B cell (primary cell): ENCODE measurements around the gene GLP2R. TPM values are rescaled to one million over a fixed set of nuclear protein-coding genes. Genes with fewer than 3 reads are reported as not detected.

Source experiments
- ATAC-seq: fragments of 200-7000 bp; cut with Tn5 transposase; one replicate; pipeline ENCODE4 v1.10.0; 2021; ENCODE audit warnings: low read depth, mild to moderate bottlenecking, moderate number of reproducible peaks, moderate library complexity
- CTCF ChIA-PET: fragments of 350-600 bp; sonication (Branson Sonifier 250); formaldehyde crosslinking; loops from one replicate; lab custom pipeline; 2021; ENCODE audit warnings: antibody characterized with exemption, inconsistent platforms; lab: Charles Lee
- POLR2A ChIA-PET: fragments of 350-600 bp; sonication (Branson Sonifier 250); formaldehyde crosslinking; loops from one replicate; lab custom pipeline; 2021; ENCODE audit warnings: antibody characterized with exemption; lab: Charles Lee
- DNase-seq: peaks from one replicate; pipeline ENCODE4 v3.0.0; 2013
- H2AFZ ChIP-seq: 2 replicates; pipeline ENCODE4 v1.6.1; 2012; ENCODE audit warnings: mild to moderate bottlenecking, low read depth, low read length; ENCODE audit not compliant: insufficient read depth, poor library complexity, severe bottlenecking
- H3K27ac ChIP-seq, 2 donors: 1 replicate in 1 of 2; 2 replicates in 1 of 2; pipeline ENCODE4 v1.5.1; 2012 to 2013; ENCODE audit warnings: low read length in 2 of 2, mild to moderate bottlenecking in 2 of 2, moderate library complexity in 1 of 2
- H3K27me3 ChIP-seq, 4 experiments: fragments of 200-600 bp in 1 of 4; sonication (generic) in 1 of 4; replicated peaks in 1 of 4; 1 replicate in 2 of 4; 2 replicates in 2 of 4; pipeline versions ENCODE4 v1.6.1 to v1.7.0; 2013 to 2016; ENCODE audit warnings: low read length in 3 of 4, mild to moderate bottlenecking in 2 of 4, mixed read lengths in 1 of 4, moderate library complexity in 1 of 4; ENCODE audit not compliant: insufficient read depth in 4 of 4, control insufficient read depth in 3 of 4; ENCODE audit errors: control extremely low read depth in 1 of 4
- H3K36me3 ChIP-seq, 2 experiments: replicated peaks in 1 of 2; 1 replicate in 1 of 2; 2 replicates in 1 of 2; pipeline versions ENCODE4 v1.6.1 to v1.7.1; 2013; ENCODE audit warnings: low read length in 1 of 2; ENCODE audit not compliant: insufficient read depth in 2 of 2, control insufficient read depth in 1 of 2; ENCODE audit errors: control extremely low read depth in 1 of 2, extremely low read depth in 1 of 2
- H3K4me1 ChIP-seq, 2 donors: fragments of 200-600 bp in 1 of 2; sonication (generic) in 1 of 2; 1 replicate in 1 of 2; 2 replicates in 1 of 2; pipeline versions ENCODE4 v1.5.1 to v1.6.1; 2013 to 2017; ENCODE audit warnings: low read length in 2 of 2; ENCODE audit not compliant: control insufficient read depth in 2 of 2, insufficient read depth in 2 of 2
- H3K4me2 ChIP-seq: replicated peaks from 2 replicates; pipeline ENCODE3; 2012; ENCODE audit warnings: mild to moderate bottlenecking, low read depth, low read length; ENCODE audit not compliant: poor library complexity, severe bottlenecking
- H3K4me3 ChIP-seq, 5 experiments: fragments of 200-600 bp in 1 of 5; sonication (generic) in 1 of 5; 1 replicate in 3 of 5; 2 replicates in 2 of 5; pipeline versions ENCODE4 v1.5.1 to v1.7.0; 2011 to 2016; ENCODE audit warnings: low read length in 4 of 5, mild to moderate bottlenecking in 4 of 5, low read depth in 2 of 5, control low read depth in 1 of 5, moderate library complexity in 1 of 5; ENCODE audit not compliant: insufficient read depth in 1 of 5; ENCODE audit errors: control extremely low read depth in 1 of 5, extremely low read depth in 1 of 5
- H3K79me2 ChIP-seq: fragments of 200-600 bp; sonication (generic); one replicate; pipeline ENCODE4 v1.6.0; 2016; ENCODE audit warnings: low read length; ENCODE audit not compliant: control insufficient read depth, insufficient read depth
- H3K9ac ChIP-seq: fragments of 200-600 bp; sonication (generic); 2 replicates; pipeline ENCODE4 v1.6.1; 2017; ENCODE audit warnings: mild to moderate bottlenecking, low read length, moderate library complexity
- H3K9me3 ChIP-seq, 3 donors: one replicate each; pipeline versions ENCODE4 v1.6.1 to v1.7.1; 2013; ENCODE audit warnings: low read length in 2 of 3; ENCODE audit not compliant: control insufficient read depth in 2 of 3, insufficient read depth in 1 of 3; ENCODE audit errors: control extremely low read depth in 1 of 3
- H4K20me1 ChIP-seq: 2 replicates; pipeline ENCODE4 v1.6.0; 2012; ENCODE audit warnings: mild to moderate bottlenecking, low read length; ENCODE audit not compliant: insufficient read depth, control insufficient read depth, poor library complexity, severe bottlenecking
- H3K27ac Mint-ChIP-seq: one replicate; pipeline ENCODE4 v1.8.0; 2021; ENCODE audit warnings: mixed read lengths
- H3K27me3 Mint-ChIP-seq: one replicate; pipeline ENCODE4 v1.8.0; 2021; ENCODE audit warnings: mixed read lengths
- H3K4me1 Mint-ChIP-seq: one replicate; pipeline ENCODE4 v1.8.0; 2021; ENCODE audit warnings: mixed read lengths
- H3K4me3 Mint-ChIP-seq: one replicate; pipeline ENCODE4 v1.8.0; 2021; ENCODE audit warnings: mixed read lengths
- H3K9me3 Mint-ChIP-seq: one replicate; pipeline ENCODE4 v1.8.0; 2022; ENCODE audit warnings: mixed read lengths; ENCODE audit not compliant: insufficient read depth
- EZH2 ChIP-seq: IDR thresholded peaks from 2 replicates; pipeline ENCODE4 v1.6.1; 2012; ENCODE audit warnings: borderline replicate concordance, low read depth, mild to moderate bottlenecking, moderate library complexity, low read length; ENCODE audit not compliant: insufficient read depth, poor library complexity, severe bottlenecking
- WGBS: methylation state at CpG from one replicate; pipeline ENCODE4 v1.1.5; 2013; ENCODE audit warnings: missing lambda C conversion rate; ENCODE audit not compliant: insufficient coverage; 5-methylcytosine and 5-hydroxymethylcytosine counted together
- intact Hi-C: fragments of 100-400 bp; cut with micrococcal nuclease; formaldehyde crosslinking; loops from one replicate; pipeline ENCODE4 v1.10.0; 2022
- polyA plus RNA-seq: library from polyadenylated mRNA; depleted of rRNA; stranded (reverse); fragments of >200 nt; gene quantifications from 2 replicates; pipeline ENCODE4 v1.2.3, GENCODE V29; 2012
- total RNA-seq, 2 donors: library from RNA; stranded (reverse); fragments of 120-200 nt in 1 of 2; gene quantifications; 1 replicate in 1 of 2; 2 replicates in 1 of 2; pipeline versions ENCODE4 v1.2.3 to v1.2.4, GENCODE V29; 2013 to 2022
- TF ChIP-seq, protein P1 (sequence below): fragments of 200-600 bp; IDR thresholded peaks from one replicate; pipeline ENCODE4 v1.8.0; 2022; ENCODE audit warnings: antibody characterized with exemption, mild to moderate bottlenecking

Gene GLP2R
- total and polyA plus RNA-seq, 2 donors (not counting 1 experiment from before 2014, with no cell fraction given) = not detected

DNA sequence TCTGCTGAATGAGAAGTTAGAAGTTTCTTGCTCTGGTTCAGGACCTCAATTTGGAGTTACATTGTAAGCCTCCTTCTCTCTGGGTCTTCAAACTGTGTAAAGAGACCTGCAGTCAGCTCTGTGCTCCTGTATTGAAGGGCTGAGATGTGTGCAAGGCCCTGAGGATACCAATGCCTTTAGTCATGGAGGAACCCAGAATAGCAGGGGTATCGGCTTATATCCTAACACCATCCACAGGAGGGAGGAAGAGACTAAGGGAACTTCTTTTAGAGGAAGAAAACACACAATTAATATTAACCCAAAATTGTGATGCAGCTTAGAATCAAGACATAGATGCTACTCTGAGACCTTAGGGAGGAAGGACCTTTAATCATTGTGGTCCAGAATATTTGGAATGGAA is 36.5 kb downstream of the GLP2R start:
- no peaks in the 10 kb centered on the region for H4K20me1 ChIP-seq
- H3K4me2 ChIP-seq = no peak overlapping the region
- H3K27me3 ChIP-seq = peaks cover 0 to 9% (median 0%) of the 10 kb centered on the region in 4 experiments
- no peak for ATAC-seq
- Mint-ChIP-seq H3K27me3 (peaks cover 4% of the 10 kb centered on the region), H3K9me3 (peaks cover 4% of the 10 kb centered on the region), H3K4me3 (no peak overlapping the region), H3K4me1 (no peaks in the 10 kb centered on the region), H3K27ac (no peak overlapping the region)
- H2AFZ ChIP-seq = no peak overlapping the region
- no peaks in the 10 kb centered on the region for H3K36me3 ChIP-seq
- H3K4me3 ChIP-seq = no peak overlapping the region
- no peak overlapping the region for H3K9ac ChIP-seq
- WGBS = no CpG with 5 or more reads among the region's 1 CpG
- no peak overlapping the region for H3K27ac ChIP-seq
- ChIA-PET CTCF (no interaction called here), POLR2A (no interaction called here)
- no peak for DNase-seq
- no peaks in the 10 kb centered on the region for H3K79me2 ChIP-seq
- H3K9me3 ChIP-seq = peaks cover 0 to 29% (median 0%) of the 10 kb centered on the region in 3 donors
- no peak for TF ChIP-seq EZH2
- TF ChIP-seq, protein P1, sequence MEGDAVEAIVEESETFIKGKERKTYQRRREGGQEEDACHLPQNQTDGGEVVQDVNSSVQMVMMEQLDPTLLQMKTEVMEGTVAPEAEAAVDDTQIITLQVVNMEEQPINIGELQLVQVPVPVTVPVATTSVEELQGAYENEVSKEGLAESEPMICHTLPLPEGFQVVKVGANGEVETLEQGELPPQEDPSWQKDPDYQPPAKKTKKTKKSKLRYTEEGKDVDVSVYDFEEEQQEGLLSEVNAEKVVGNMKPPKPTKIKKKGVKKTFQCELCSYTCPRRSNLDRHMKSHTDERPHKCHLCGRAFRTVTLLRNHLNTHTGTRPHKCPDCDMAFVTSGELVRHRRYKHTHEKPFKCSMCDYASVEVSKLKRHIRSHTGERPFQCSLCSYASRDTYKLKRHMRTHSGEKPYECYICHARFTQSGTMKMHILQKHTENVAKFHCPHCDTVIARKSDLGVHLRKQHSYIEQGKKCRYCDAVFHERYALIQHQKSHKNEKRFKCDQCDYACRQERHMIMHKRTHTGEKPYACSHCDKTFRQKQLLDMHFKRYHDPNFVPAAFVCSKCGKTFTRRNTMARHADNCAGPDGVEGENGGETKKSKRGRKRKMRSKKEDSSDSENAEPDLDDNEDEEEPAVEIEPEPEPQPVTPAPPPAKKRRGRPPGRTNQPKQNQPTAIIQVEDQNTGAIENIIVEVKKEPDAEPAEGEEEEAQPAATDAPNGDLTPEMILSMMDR = no peak
- intact Hi-C loops = no loop called here
- no peaks in the 10 kb centered on the region for H3K4me1 ChIP-seq

GRCh38 chr17:9862949-9863348 is 37.2 kb downstream of the GLP2R start:
- ATAC-seq = no peak
- POLR2A ChIA-PET = no interaction called here
- H3K27me3 Mint-ChIP-seq = peaks cover 4% of the 10 kb centered on the region

More at GRCh38 chr17:9862949-9863348, 37.2 kb downstream of the GLP2R start:
- Histone ChIP-seq H3K9me3 (peaks cover 0 to 29% (median 0%) of the 10 kb centered on the region in 3 donors), H3K4me1 (no peaks in the 10 kb centered on the region), H3K9ac (no peak overlapping the region), H3K27me3 (peaks cover 0 to 9% (median 0%) of the 10 kb centered on the region in 4 experiments), H2AFZ (no peak overlapping the region), H3K27ac (no peak overlapping the region), H4K20me1 (no peaks in the 10 kb centered on the region), H3K79me2 (no peaks in the 10 kb centered on the region), H3K4me3 (no peak overlapping the region), H3K4me2 (no peak overlapping the region), H3K36me3 (no peaks in the 10 kb centered on the region)
- Mint-ChIP-seq H3K27ac (no peak overlapping the region), H3K4me3 (no peak overlapping the region), H3K4me1 (no peaks in the 10 kb centered on the region), H3K9me3 (peaks cover 4% of the 10 kb centered on the region)
- CTCF ChIA-PET = no interaction called here
- no peak for DNase-seq
- intact Hi-C loops = no loop called here
- WGBS = 92% methylated on average over 3 of the region's 4 CpGs
- TF ChIP-seq, protein P1 = no peak
